ENCODE results near the gene CDC42BPA.

CDC42BPA gene

GRCh38 chr1:227185291-227185690 is 133.0 kb downstream of the CDC42BPA start:
- no peak for TF ChIP-seq POLR2AphosphoS5 (IDR thresholded peaks at IDR 0.05; ENCODE audit: low read depth, low read length)
- no peak for TF ChIP-seq SIN3A (IDR thresholded peaks at IDR 0.05; ENCODE audit: borderline replicate concordance, insufficient read depth, low read length)
- TF ChIP-seq FOXP2 (optimal IDR thresholded peaks at IDR 0.05; ENCODE audit: borderline replicate concordance, extremely low read depth, extremely low read length, insufficient read depth), result no peak
- TF ChIP-seq REST (IDR thresholded peaks at IDR 0.05; ENCODE audit: insufficient read depth in 1 of 2, low read depth in 2 of 2, low read length in 2 of 2), result no peak
- no peak for TF ChIP-seq TAF1 (IDR thresholded peaks at IDR 0.05; ENCODE audit: borderline replicate concordance, insufficient read depth, low read length)

- TF ChIP-seq REST (IDR thresholded peaks at IDR 0.05; ENCODE audit: insufficient read depth in 1 of 2, low read depth in 2 of 2, low read length in 2 of 2), result no peak
- no peak for TF ChIP-seq SIN3A (IDR thresholded peaks at IDR 0.05; ENCODE audit: borderline replicate concordance, insufficient read depth, low read length)
- no peak for TF ChIP-seq TAF1 (IDR thresholded peaks at IDR 0.05; ENCODE audit: borderline replicate concordance, insufficient read depth, low read length)
- TF ChIP-seq FOXP2 (optimal IDR thresholded peaks at IDR 0.05; ENCODE audit: borderline replicate concordance, extremely low read depth, extremely low read length, insufficient read depth), result no peak
- no peak for TF ChIP-seq POLR2AphosphoS5 (IDR thresholded peaks at IDR 0.05; ENCODE audit: low read depth, low read length)
Observed at GRCh38 chr1:227182012-227182411, 136.3 kb downstream of the CDC42BPA start.

GRCh38 chr1:227175611-227176010 is 142.7 kb downstream of the CDC42BPA start:
- no peak for TF ChIP-seq TAF1 (IDR thresholded peaks at IDR 0.05; ENCODE audit: borderline replicate concordance, insufficient read depth, low read length)
- no peak for TF ChIP-seq REST (IDR thresholded peaks at IDR 0.05; ENCODE audit: insufficient read depth in 1 of 2, low read depth in 2 of 2, low read length in 2 of 2)
- no peak for TF ChIP-seq SIN3A (IDR thresholded peaks at IDR 0.05; ENCODE audit: borderline replicate concordance, insufficient read depth, low read length)
- no peak for TF ChIP-seq POLR2AphosphoS5 (IDR thresholded peaks at IDR 0.05; ENCODE audit: low read depth, low read length)
- TF ChIP-seq FOXP2 (optimal IDR thresholded peaks at IDR 0.05; ENCODE audit: borderline replicate concordance, extremely low read depth, extremely low read length, insufficient read depth), result no peak

GRCh38 chr1:227174164-227174563 is 144.1 kb downstream of the CDC42BPA start:
- TF ChIP-seq REST (IDR thresholded peaks at IDR 0.05; ENCODE audit: insufficient read depth in 1 of 2, low read depth in 2 of 2, low read length in 2 of 2) (no peak), SIN3A (IDR thresholded peaks at IDR 0.05; ENCODE audit: borderline replicate concordance, insufficient read depth, low read length) (no peak), TAF1 (IDR thresholded peaks at IDR 0.05; ENCODE audit: borderline replicate concordance, insufficient read depth, low read length) (no peak), POLR2AphosphoS5 (IDR thresholded peaks at IDR 0.05; ENCODE audit: low read depth, low read length) (no peak), FOXP2 (optimal IDR thresholded peaks at IDR 0.05; ENCODE audit: borderline replicate concordance, extremely low read depth, extremely low read length, insufficient read depth) (no peak)
